GM12878 (cell line): ENCODE results near the gene MTHFR. TPM values are rescaled to one million over a fixed set of nuclear protein-coding genes. Genes with fewer than 3 reads are reported as not detected.

Experiments used
- ATAC-seq: fragments of 200-7000 bp; cut with Tn5 transposase; 3 replicates; pipeline ENCODE4 v1.9.1; 2020; ENCODE audit warnings: mild to moderate bottlenecking, moderate library complexity
- BruUV-seq: library from RNA; stranded (reverse); fragments of 400-500 nt; replicated peaks from 2 replicates; lab custom pipeline; 2021; lab: Mats Ljungman, UMichigan
- CTCF ChIA-PET: fragments of 300-600 bp; sonication (Branson Sonifier 250); formaldehyde crosslinking; extraction: SDS; loops from one replicate; lab custom pipeline; 2021; ENCODE audit warnings: inconsistent platforms; lab: Yijun Ruan, JAX
- POLR2A ChIA-PET: fragments of 350-600 bp; formaldehyde crosslinking; extraction: SDS; loops from one replicate; lab custom pipeline; 2021; ENCODE audit warnings: inconsistent platforms; lab: Charles Lee
- RAD21 ChIA-PET: fragments of 300-600 bp; sonication (Branson Sonifier 250); formaldehyde crosslinking; loops from one replicate; lab custom pipeline; 2023; ENCODE audit warnings: antibody characterized with exemption; ENCODE audit not compliant: unreplicated experiment; lab: Charles Lee
- SMC1A ChIA-PET: fragments of 300-600 bp; sonication (Branson Sonifier 250); formaldehyde crosslinking; loops from one replicate; lab custom pipeline; 2023; ENCODE audit not compliant: unreplicated experiment, uncharacterized antibody; lab: Charles Lee
- DNase-seq: peaks from one replicate; pipeline ENCODE4 v3.0.0-alpha.2; 2011; ENCODE audit warnings: low read depth, low spot score
- FAIRE-seq: peaks from 3 replicates; lab custom pipeline; 2011; peaks lifted over from hg19 to GRCh38; lab: Jason Lieb, UNC
- H2AFZ ChIP-seq: 2 replicates; pipeline ENCODE4 v1.6.0; 2011; ENCODE audit warnings: low read depth, low read length, control low read depth; ENCODE audit not compliant: control insufficient read depth
- H3K27ac ChIP-seq: 2 replicates; pipeline ENCODE4 v1.5.1; 2011; ENCODE audit warnings: control low read depth; ENCODE audit not compliant: control insufficient read depth, insufficient read depth
- H3K27me3 ChIP-seq, 2 experiments: replicated peaks in 1 of 2; 2 replicates each; pipeline versions ENCODE4 v1.6.0 to v1.6.1; 2011; ENCODE audit warnings: low read length in 1 of 2; ENCODE audit not compliant: control insufficient read depth in 2 of 2, insufficient read depth in 2 of 2
- H3K36me3 ChIP-seq, 2 experiments: 2 replicates each; pipeline ENCODE4 v1.5.1; 2011; ENCODE audit warnings: low read length in 1 of 2; ENCODE audit not compliant: control insufficient read depth in 2 of 2, insufficient read depth in 2 of 2
- H3K4me1 ChIP-seq: 2 replicates; pipeline ENCODE4 v1.6.1; 2011; ENCODE audit warnings: mild to moderate bottlenecking, low read length, moderate library complexity, mixed read lengths; ENCODE audit not compliant: control insufficient read depth, insufficient read depth
- H3K4me2 ChIP-seq: 2 replicates; pipeline ENCODE4 v1.6.0; 2011; ENCODE audit warnings: control low read depth; ENCODE audit not compliant: control insufficient read depth, insufficient read depth
- H3K4me3 ChIP-seq: fragments of 200-600 bp; sonication (generic); 2 replicates; pipeline ENCODE4 v1.5.1; 2016
- H3K79me2 ChIP-seq: 2 replicates; pipeline ENCODE4 v1.6.0; 2011; ENCODE audit warnings: low read length; ENCODE audit not compliant: control insufficient read depth, insufficient read depth
- H3K9ac ChIP-seq: 2 replicates; pipeline ENCODE4 v1.8.0; 2011; ENCODE audit warnings: low read length, control low read depth, mixed read lengths; ENCODE audit not compliant: control insufficient read depth, insufficient read depth
- H3K9me3 ChIP-seq: replicated peaks from 3 replicates; pipeline ENCODE4 v1.5.1; 2011; ENCODE audit warnings: mild to moderate bottlenecking, low read length; ENCODE audit not compliant: control insufficient read depth, insufficient read depth
- H4K20me1 ChIP-seq: 2 replicates; pipeline ENCODE4 v1.6.0; 2011; ENCODE audit not compliant: control insufficient read depth, insufficient read depth
- ATF2 ChIP-seq: IDR thresholded peaks from 2 replicates; pipeline ENCODE4 v1.6.1; 2012; ENCODE audit warnings: low read length, inconsistent platforms
- BHLHE40 ChIP-seq, 2 experiments: fragments of 450-650 bp in 1 of 2; IDR thresholded peaks; 2 replicates each; pipeline ENCODE4 v1.6.1; 2011 to 2017; ENCODE audit warnings: low read depth in 2 of 2, borderline replicate concordance in 1 of 2, improper control_type of control experiment in 1 of 2, low read length in 1 of 2, mild to moderate bottlenecking in 1 of 2
- EP300 ChIP-seq, 2 experiments: fragments of 150-350 bp in 1 of 2; IDR thresholded peaks; 2 replicates each; pipeline ENCODE4 v1.6.1; 2011 to 2012; ENCODE audit warnings: low read depth in 2 of 2, low read length in 2 of 2, borderline replicate concordance in 1 of 2, improper control_type of control experiment in 1 of 2, inconsistent platforms in 1 of 2; ENCODE audit not compliant: control insufficient read depth in 1 of 2
- FOXK2 ChIP-seq: fragments of 450-650 bp; IDR thresholded peaks from 2 replicates; pipeline ENCODE4 v1.6.1; 2017; ENCODE audit warnings: mild to moderate bottlenecking, moderate library complexity
- IKZF1 ChIP-seq: fragments of 450-650 bp; conservative IDR thresholded peaks from 2 replicates; pipeline ENCODE4 v1.6.1; 2017; ENCODE audit warnings: antibody characterized with exemption, mild to moderate bottlenecking
- NFYB ChIP-seq: IDR thresholded peaks from 2 replicates; pipeline ENCODE4 v1.6.1; 2011; ENCODE audit warnings: low read depth, mild to moderate bottlenecking, low read length, improper control_type of control experiment, moderate library complexity; ENCODE audit not compliant: insufficient read depth
- POLR2AphosphoS2 ChIP-seq: IDR thresholded peaks from 2 replicates; pipeline ENCODE4 v1.6.1; 2011; ENCODE audit warnings: low read depth, mild to moderate bottlenecking, low read length, improper control_type of control experiment, moderate library complexity
- RAD51 ChIP-seq: fragments of 450-650 bp; IDR thresholded peaks from 2 replicates; pipeline ENCODE4 v1.6.1; 2016; ENCODE audit warnings: moderate library complexity, mild to moderate bottlenecking, inconsistent platforms
- SUZ12 ChIP-seq: fragments of 200-600 bp; sonication (generic); IDR thresholded peaks from one replicate; pipeline ENCODE4 v1.6.1; 2018; ENCODE audit warnings: antibody characterized with exemption, mild to moderate bottlenecking; ENCODE audit not compliant: unreplicated experiment
- TCF7 ChIP-seq: IDR thresholded peaks from 2 replicates; pipeline ENCODE4 v1.6.1; 2014; ENCODE audit warnings: antibody characterized with exemption, borderline replicate concordance
- YY1 ChIP-seq: IDR thresholded peaks from 2 replicates; pipeline ENCODE4 v1.6.1; 2011; ENCODE audit warnings: low read depth, mild to moderate bottlenecking, low read length
- ZNF24 ChIP-seq: fragments of 450-650 bp; IDR thresholded peaks from 2 replicates; pipeline ENCODE4 v1.6.1; 2017; ENCODE audit warnings: antibody characterized with exemption, mild to moderate bottlenecking
- ZNF384 ChIP-seq: IDR thresholded peaks from 2 replicates; pipeline ENCODE4 v1.6.1; 2012; ENCODE audit warnings: low read depth, mild to moderate bottlenecking, low read length, improper control_type of control experiment, borderline replicate concordance
- WGBS: methylation state at CpG from one replicate; pipeline ENCODE4 v1.1.6; 2016; ENCODE audit warnings: low lambda C conversion rate; ENCODE audit not compliant: insufficient replicate concordance, insufficient coverage; ENCODE audit errors: missing lambda C conversion rate; 5-methylcytosine and 5-hydroxymethylcytosine counted together
- in situ Hi-C: fragments of 300-500 bp; cut with MboI; formaldehyde crosslinking; loops from 9 replicates; pipeline ENCODE4 v1.14.3; 2018; ENCODE audit warnings: mixed read lengths
- intact Hi-C: fragments of 100-400 bp; cut with micrococcal nuclease; formaldehyde crosslinking; loops from one replicate; pipeline ENCODE4 v1.14.2; 2022; ENCODE audit not compliant: unreplicated experiment
- polyA plus RNA-seq, 11 experiments: library from polyadenylated mRNA; depleted of rRNA in 4 of 11; unstranded in 6 of 11; stranded (reverse) in 5 of 11; fragments of >200 nt; fragmentation: Nextera tagmentation in 4 of 11; fragmentation: Illumina TruSeq in 1 of 11; extraction: Ambion mirVana in 4 of 11; extraction: Trizol in 1 of 11; gene quantifications; 1 replicate in 1 of 11; 2 replicates in 10 of 11; pipeline versions ENCODE4 v1.2.1 to v1.2.3, GENCODE V29; 2011 to 2016; ENCODE audit warnings: inconsistent platforms in 2 of 11, missing spikeins in 2 of 11, low read depth in 1 of 11
- total RNA-seq, 4 experiments: library from RNA; depleted of rRNA in 3 of 4; stranded (reverse); fragments of >200 nt in 3 of 4; fragmentation: Illumina TruSeq in 1 of 4; extraction: Trizol in 1 of 4; gene quantifications; 2 replicates each; pipeline versions ENCODE4 v1.2.1 to v1.2.3, GENCODE V29; 2013 to 2021
- TF ChIP-seq, protein P1 (sequence below): fragments of 450-650 bp; formaldehyde crosslinking; IDR thresholded peaks from 2 replicates; pipeline ENCODE4 v1.5.0; 2022; ENCODE audit warnings: mild to moderate bottlenecking, missing genetic modification characterization

Gene MTHFR
- total and polyA plus RNA-seq, 10 of the 15 experiments (the other 5 are each of a cell fraction or from before 2014, with no cell fraction given), result 1.0 to 16.8 (median 9.4) TPM

- no peak for TF ChIP-seq FOXK2
- TF ChIP-seq EP300 (IDR thresholded peaks at IDR 0.05; ENCODE audit: borderline replicate concordance in 1 of 2, control insufficient read depth in 1 of 2, low read depth in 2 of 2, low read length in 2 of 2), result no peak
- TF ChIP-seq RAD51, result no peak
- no peak for TF ChIP-seq ZNF24
- TF ChIP-seq NFYB, result no peak
- no peak for TF ChIP-seq IKZF1
- TF ChIP-seq SUZ12, result no peak
- no peak for TF ChIP-seq ATF2
- no peak for TF ChIP-seq ZNF384
- no peak for TF ChIP-seq YY1
- no peak for TF ChIP-seq POLR2AphosphoS2
Observed at GRCh38 chr1:11792106-11792505, 13.7 kb downstream of the MTHFR start (continued).

- ATAC-seq (peak; percentile 63), DNase-seq (no peak), FAIRE-seq (no peak)
- H2AFZ ChIP-seq, result no peak overlapping the region
- H3K9ac ChIP-seq, result no peak overlapping the region
- RAD21 ChIA-PET, result no interaction called here
- CTCF ChIA-PET, result no interaction called here
- H3K36me3 ChIP-seq, result no peaks in the 10 kb centered on the region; a peak in 2 of 4 replicates
- H3K27ac ChIP-seq, result no peak overlapping the region
- no peaks in the 10 kb centered on the region for H3K27me3 ChIP-seq
- POLR2A ChIA-PET, result interaction anchor here (1.2 kb wide), 1 partner anchor 12 kb away, joined by 4 read pairs; no protein-coding TSS in a partner anchor
- in situ Hi-C loops (no loop called here), intact Hi-C loops (no loop called here)
- H3K9me3 ChIP-seq, result no peaks in the 10 kb centered on the region
- no peak overlapping the region for H3K4me2 ChIP-seq
- SMC1A ChIA-PET, result no interaction called here
- H4K20me1 ChIP-seq, result no peaks in the 10 kb centered on the region
- no peaks in the 10 kb centered on the region for H3K79me2 ChIP-seq
- no TSS peak for BruUV-seq
- H3K4me1 ChIP-seq, result no peaks in the 10 kb centered on the region
- 79% methylated on average over 19 of the region's 19 CpGs for WGBS
- H3K4me3 ChIP-seq, result no peak overlapping the region
- TF ChIP-seq TCF7, result no peak
- no peak for TF ChIP-seq BHLHE40 (IDR thresholded peaks at IDR 0.05; ENCODE audit: borderline replicate concordance in 1 of 2, low read depth in 2 of 2, low read length in 1 of 2)
- peak; percentile 40; the same call in 1 of the 2 replicates for TF ChIP-seq IKZF1
- TF ChIP-seq, protein P1, sequence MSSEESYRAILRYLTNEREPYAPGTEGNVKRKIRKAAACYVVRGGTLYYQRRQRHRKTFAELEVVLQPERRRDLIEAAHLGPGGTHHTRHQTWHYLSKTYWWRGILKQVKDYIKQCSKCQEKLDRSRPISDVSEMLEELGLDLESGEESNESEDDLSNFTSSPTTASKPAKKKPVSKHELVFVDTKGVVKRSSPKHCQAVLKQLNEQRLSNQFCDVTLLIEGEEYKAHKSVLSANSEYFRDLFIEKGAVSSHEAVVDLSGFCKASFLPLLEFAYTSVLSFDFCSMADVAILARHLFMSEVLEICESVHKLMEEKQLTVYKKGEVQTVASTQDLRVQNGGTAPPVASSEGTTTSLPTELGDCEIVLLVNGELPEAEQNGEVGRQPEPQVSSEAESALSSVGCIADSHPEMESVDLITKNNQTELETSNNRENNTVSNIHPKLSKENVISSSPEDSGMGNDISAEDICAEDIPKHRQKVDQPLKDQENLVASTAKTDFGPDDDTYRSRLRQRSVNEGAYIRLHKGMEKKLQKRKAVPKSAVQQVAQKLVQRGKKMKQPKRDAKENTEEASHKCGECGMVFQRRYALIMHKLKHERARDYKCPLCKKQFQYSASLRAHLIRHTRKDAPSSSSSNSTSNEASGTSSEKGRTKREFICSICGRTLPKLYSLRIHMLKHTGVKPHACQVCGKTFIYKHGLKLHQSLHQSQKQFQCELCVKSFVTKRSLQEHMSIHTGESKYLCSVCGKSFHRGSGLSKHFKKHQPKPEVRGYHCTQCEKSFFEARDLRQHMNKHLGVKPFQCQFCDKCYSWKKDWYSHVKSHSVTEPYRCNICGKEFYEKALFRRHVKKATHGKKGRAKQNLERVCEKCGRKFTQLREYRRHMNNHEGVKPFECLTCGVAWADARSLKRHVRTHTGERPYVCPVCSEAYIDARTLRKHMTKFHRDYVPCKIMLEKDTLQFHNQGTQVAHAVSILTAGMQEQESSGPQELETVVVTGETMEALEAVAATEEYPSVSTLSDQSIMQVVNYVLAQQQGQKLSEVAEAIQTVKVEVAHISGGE (CRISPR knock-in tag), result no peak
Observed at GRCh38 chr1:11790880-11791715, 14.7 kb downstream of the MTHFR start.
